ENCODE results near the gene ERGIC1.
A peak's percentile ranks its signal among the peaks of the same experiment; 100 is the strongest.
"Not testable (repeated sequence)": the region's sequence is repeated elsewhere in the genome, so short reads cannot be mapped to it uniquely, and the experiment has no call there.

Gene ERGIC1

DNA sequence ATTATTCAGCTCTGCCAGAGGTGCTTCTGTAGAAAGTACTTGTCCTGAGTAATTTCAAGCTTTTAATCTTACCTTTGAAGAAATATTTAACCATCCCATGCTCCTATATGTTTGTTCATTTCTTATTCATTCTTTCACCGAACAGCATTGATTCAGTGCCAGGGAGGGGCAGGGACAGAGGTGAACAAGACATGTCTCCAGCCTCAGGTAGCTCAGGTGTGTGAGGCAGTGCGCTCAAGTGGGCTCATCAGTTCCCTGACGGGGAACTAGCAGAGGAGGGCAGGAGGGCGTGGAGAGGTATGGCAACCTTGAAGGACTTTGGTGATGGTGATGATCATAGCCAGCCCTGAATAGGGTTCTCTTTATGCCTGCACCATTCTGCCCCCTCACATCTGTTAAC, 25.9 kb downstream of the ERGIC1 start:
- no peak for TF ChIP-seq CTCF (IDR thresholded peaks at IDR 0.05; ENCODE audit: low read length, missing control alignments)
- H3K4me3 ChIP-seq (replicated peaks; ENCODE audit: low read depth, low read length), result no peak overlapping the region

DNA sequence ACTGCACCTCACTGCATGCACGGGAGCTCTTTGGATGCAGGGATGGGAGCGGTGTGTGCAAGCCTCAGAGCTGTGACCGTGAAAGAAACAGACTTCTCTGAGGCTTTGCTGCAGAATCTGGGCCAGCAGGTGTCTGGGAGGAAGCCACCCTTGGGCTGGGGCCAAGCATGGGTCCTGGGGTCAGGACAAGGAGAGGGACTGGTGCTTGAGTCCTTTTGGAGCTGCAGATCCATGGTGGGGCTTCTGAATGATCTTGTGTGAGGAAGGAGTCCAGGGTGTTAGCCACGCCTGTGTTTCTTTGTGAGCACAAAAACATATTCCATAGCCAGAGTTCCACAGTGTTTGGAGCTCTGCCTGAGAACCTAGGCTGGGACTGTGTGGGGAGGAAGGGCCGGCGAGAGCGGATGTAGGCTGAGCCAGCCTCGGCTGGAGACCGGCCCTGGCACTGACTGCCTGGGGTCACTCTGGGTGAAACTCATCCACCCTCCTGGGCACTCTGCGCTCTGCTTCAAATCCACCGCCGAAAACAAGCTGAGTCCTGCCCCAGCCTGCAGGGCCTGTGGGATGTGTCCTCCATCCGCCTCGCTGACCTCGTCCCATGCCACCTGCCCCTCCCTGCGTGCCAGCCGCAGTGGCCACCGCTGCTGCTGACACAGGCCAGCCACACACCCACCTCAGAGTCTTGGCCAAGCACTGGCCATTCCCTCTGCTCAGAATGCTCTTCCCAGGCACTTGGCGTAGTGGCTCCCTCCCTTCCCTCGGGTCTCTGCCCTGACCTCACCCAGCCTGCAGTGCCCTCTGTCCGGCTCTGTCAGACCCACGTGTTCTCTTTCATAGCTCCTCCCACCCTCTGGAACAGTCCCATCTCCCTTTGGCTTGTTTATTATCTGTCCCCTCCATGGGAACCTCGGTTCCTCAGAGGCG, 26.7 kb downstream of the ERGIC1 start:
- TF ChIP-seq CTCF (IDR thresholded peaks at IDR 0.05; ENCODE audit: low read length, missing control alignments), result no peak
- no peak overlapping the region for H3K4me3 ChIP-seq (replicated peaks; ENCODE audit: low read depth, low read length)
- DNase-seq (ENCODE audit: low read depth), result peak; percentile 71

More for the DNA sequence above, 25.9 kb downstream of the ERGIC1 start:
- DNase-seq (ENCODE audit: low read depth), result no peak

GRCh38 chr5:172861461-172861860, 27.4 kb downstream of the ERGIC1 start:
- H3K4me3 ChIP-seq (replicated peaks; ENCODE audit: low read depth, low read length), result no peak overlapping the region
- TF ChIP-seq CTCF (IDR thresholded peaks at IDR 0.05; ENCODE audit: low read length, missing control alignments), result no peak

GRCh38 chr5:172862165-172862801, 28.2 kb downstream of the ERGIC1 start:
- no peak for DNase-seq (ENCODE audit: low read depth)
- no peak overlapping the region for H3K4me3 ChIP-seq (replicated peaks; ENCODE audit: low read depth, low read length)
- no peak for TF ChIP-seq CTCF (IDR thresholded peaks at IDR 0.05; ENCODE audit: low read length, missing control alignments)

More at GRCh38 chr5:172861461-172861860, 27.4 kb downstream of the ERGIC1 start:
- DNase-seq (ENCODE audit: low read depth), result no peak

DNA sequence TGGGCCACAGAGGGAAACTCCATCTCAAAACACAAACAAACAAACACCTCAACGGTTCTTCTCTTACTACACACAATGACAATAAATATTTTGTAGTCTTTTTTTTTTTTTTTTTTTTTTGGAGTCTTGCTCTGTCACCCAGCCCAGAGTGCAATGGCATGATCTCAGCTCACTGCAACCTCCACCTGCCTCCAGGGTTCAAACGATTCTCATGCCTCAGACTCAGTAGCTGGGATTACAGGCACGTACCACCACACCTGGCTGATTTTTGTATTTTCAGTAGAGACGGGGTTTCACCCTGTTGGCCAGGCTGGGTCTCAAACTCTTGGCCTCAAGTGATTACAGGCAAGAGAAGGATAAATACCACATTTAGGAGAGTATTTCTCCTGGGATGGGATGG, 30.1 kb downstream of the ERGIC1 start:
- not testable (repeated sequence) for H3K4me3 ChIP-seq (replicated peaks; ENCODE audit: low read depth, low read length); DNase-seq (ENCODE audit: low read depth)

GRCh38 chr5:172864747-172865146, 30.7 kb downstream of the ERGIC1 start:
- TF ChIP-seq CTCF (IDR thresholded peaks at IDR 0.05; ENCODE audit: low read length, missing control alignments), result no peak
- no peak for DNase-seq (ENCODE audit: low read depth)
- no peak overlapping the region for H3K4me3 ChIP-seq (replicated peaks; ENCODE audit: low read depth, low read length)

- DNase-seq (ENCODE audit: low read depth), result no peak
- no peak for TF ChIP-seq CTCF (IDR thresholded peaks at IDR 0.05; ENCODE audit: low read length, missing control alignments)
- no peak overlapping the region for H3K4me3 ChIP-seq (replicated peaks; ENCODE audit: low read depth, low read length)
Observed at GRCh38 chr5:172866378-172866777, 32.3 kb downstream of the ERGIC1 start.

Data from fibroblast of pulmonary artery (primary cell).